ENCODE results near the gene PMM2. TPM values are rescaled to one million over a fixed set of nuclear protein-coding genes. Genes with fewer than 3 reads are reported as not detected.

The PMM2 gene
- total and polyA plus RNA-seq, 2 donors (not counting 3 experiments of a cell fraction or from before 2014, with no cell fraction given), result 29.0 to 61.3 TPM

GRCh38 chr16:8863594-8864424 lies 66.2 kb downstream of the PMM2 start:
- H3K9ac ChIP-seq (replicated peaks; ENCODE audit: extremely low read depth, insufficient read depth, low read length), result no peak overlapping the region
- H2AFZ ChIP-seq (ENCODE audit: low read depth, low read length), result no peak overlapping the region
- FAIRE-seq (no peak), DNase-seq (ENCODE audit: low read depth, low spot score) (no peak)
- ChIA-PET CTCF (interaction anchor here (3.4 kb wide), 1 partner anchor 17 kb away, joined by 20 read pairs; no protein-coding TSS in a partner anchor), POLR2A (no interaction called here)
- no peaks in the 10 kb centered on the region for H3K27me3 ChIP-seq (ENCODE audit: control insufficient read depth in 2 of 2, insufficient read depth in 2 of 2, low read length in 2 of 2)
- H3K79me2 ChIP-seq (ENCODE audit: control insufficient read depth, insufficient read depth, low read length), result peaks cover 58% of the 10 kb centered on the region
- TF ChIP-seq MYC (IDR thresholded peaks at IDR 0.05; ENCODE audit: low read depth, low read length) (no peak), POLR2AphosphoS5 (IDR thresholded peaks at IDR 0.05; ENCODE audit: insufficient read depth, low read depth, low read length) (no peak), POLR2A (IDR thresholded peaks at IDR 0.05; ENCODE audit: low read depth, low read length) (no peak), GATA2 (IDR thresholded peaks at IDR 0.05; ENCODE audit: insufficient read depth, insufficient read length, low read depth, low read length) (no peak), EZH2 (IDR thresholded peaks at IDR 0.05; ENCODE audit: borderline replicate concordance, low read depth, low read length, severe bottlenecking) (no peak), JUN (IDR thresholded peaks at IDR 0.05; ENCODE audit: borderline replicate concordance, insufficient read depth, insufficient read length, low read depth) (no peak), FOS (IDR thresholded peaks at IDR 0.05; ENCODE audit: borderline replicate concordance, insufficient read depth, low read length) (no peak), CTCF (IDR thresholded peaks at IDR 0.05; ENCODE audit: extremely low read depth in 1 of 2, insufficient read depth in 1 of 2, low read depth in 1 of 2, low read length in 2 of 2) (no peak), MAX (IDR thresholded peaks at IDR 0.05; ENCODE audit: insufficient read depth, insufficient read length) (no peak)
- H4K20me1 ChIP-seq (replicated peaks; ENCODE audit: control insufficient read depth, extremely low read depth, insufficient read depth, low read length), result no peaks in the 10 kb centered on the region
- no peak overlapping the region for H3K27ac ChIP-seq (ENCODE audit: insufficient read depth, low read depth, low read length)
- H3K4me1 ChIP-seq (ENCODE audit: control insufficient read depth, extremely low read depth, insufficient read depth, low read length), result peaks cover 13% of the 10 kb centered on the region
- H3K36me3 ChIP-seq (ENCODE audit: control insufficient read depth in 2 of 2, extremely low read depth in 1 of 2, insufficient read depth in 2 of 2, low read length in 2 of 2), result no peaks in the 10 kb centered on the region
- H3K9me1 ChIP-seq (replicated peaks; ENCODE audit: control insufficient read depth, extremely low read depth, insufficient read depth, low read length), result no peaks in the 10 kb centered on the region
- no peaks in the 10 kb centered on the region for H3K9me3 ChIP-seq (replicated peaks; ENCODE audit: control insufficient read depth, insufficient read depth, low read length)
- H3K4me2 ChIP-seq (ENCODE audit: insufficient read depth, low read length), result no peak overlapping the region
- no peak overlapping the region for H3K4me3 ChIP-seq (replicated peaks in 1 of 3; ENCODE audit: insufficient read depth in 1 of 3, low read depth in 1 of 3, low read length in 3 of 3)
- intact Hi-C loops (cut with micrococcal nuclease), result no loop called here
- BruUV-seq (replicated peaks), result no TSS peak
- dilution Hi-C loops (cut with MboI; ENCODE audit: extremely low pct_ligation_motif_present, low sequenced_read_pairs), result no loop called here
